CD4-positive, alpha-beta T cell treated with Interleukin-17A for 4 hours (primary cell): ENCODE measurements around the gene ZDHHC14.

ENCODE experiments used
- DNase-seq: peaks from one replicate; pipeline ENCODE4 v3.0.0-alpha.2; 2020; ENCODE audit warnings: mixed read lengths

Gene ZDHHC14

DNA sequence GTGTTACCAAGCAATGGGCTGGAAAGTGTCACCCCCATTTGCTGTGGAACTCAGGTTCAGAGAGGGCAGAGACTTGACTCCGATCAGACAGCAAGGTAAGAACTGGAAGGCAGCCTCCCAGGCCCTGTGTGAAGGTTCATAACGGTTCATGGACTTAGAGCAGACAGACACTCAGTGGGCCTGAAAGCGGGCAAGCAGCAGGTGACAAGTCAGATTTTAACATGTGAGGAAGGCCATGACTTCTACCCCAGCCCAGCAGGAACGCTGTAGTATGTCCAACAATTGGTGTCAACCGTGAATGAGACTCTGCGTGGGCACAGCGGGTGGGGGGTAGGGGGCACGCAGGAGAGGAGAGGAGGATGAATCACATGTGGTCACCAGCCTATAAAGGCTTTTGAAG lies 224.5 kb downstream of the ZDHHC14 start:
- DNase-seq = no peak

- no peak for DNase-seq
Measured at GRCh38 chr6:157606516-157606915, 225.5 kb downstream of the ZDHHC14 start.

DNA sequence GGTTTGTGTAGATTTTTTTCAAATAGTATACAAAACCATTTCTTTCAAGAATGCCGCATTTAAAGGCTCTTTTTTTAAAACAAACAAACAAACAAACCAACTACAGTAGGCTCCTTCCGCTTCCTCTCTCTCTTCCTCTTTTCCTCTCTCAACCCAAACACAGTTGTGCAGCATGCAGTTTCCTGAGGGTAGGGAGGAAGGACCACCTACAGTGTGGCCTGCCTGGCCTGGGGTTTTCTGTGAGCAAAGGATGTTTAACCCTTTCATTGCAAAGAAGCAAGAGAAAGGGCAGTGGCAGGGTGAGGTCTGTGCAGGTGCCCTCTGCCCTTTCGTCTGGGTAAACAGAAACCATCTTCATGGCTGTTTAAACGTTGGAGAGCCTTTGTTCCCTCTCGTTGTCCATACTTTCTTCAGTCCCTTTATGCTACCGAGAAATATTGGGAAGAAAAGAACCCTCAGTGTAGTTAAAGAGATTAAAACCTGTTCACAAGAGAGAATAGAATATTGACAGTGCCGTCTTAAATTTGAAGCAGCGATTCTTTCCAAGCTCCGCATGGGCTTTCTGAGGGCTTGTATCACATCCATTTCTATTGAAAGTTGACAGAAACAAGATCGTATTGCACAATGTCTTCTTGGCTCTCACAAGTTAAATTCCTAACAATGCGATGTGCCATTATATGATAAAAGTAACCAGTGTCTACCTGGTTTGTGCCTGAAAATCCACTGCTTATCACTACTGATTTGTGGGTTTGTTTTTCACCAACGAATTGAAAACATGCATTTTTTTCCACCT lies 226.5 kb downstream of the ZDHHC14 start:
- no peak for DNase-seq

DNA sequence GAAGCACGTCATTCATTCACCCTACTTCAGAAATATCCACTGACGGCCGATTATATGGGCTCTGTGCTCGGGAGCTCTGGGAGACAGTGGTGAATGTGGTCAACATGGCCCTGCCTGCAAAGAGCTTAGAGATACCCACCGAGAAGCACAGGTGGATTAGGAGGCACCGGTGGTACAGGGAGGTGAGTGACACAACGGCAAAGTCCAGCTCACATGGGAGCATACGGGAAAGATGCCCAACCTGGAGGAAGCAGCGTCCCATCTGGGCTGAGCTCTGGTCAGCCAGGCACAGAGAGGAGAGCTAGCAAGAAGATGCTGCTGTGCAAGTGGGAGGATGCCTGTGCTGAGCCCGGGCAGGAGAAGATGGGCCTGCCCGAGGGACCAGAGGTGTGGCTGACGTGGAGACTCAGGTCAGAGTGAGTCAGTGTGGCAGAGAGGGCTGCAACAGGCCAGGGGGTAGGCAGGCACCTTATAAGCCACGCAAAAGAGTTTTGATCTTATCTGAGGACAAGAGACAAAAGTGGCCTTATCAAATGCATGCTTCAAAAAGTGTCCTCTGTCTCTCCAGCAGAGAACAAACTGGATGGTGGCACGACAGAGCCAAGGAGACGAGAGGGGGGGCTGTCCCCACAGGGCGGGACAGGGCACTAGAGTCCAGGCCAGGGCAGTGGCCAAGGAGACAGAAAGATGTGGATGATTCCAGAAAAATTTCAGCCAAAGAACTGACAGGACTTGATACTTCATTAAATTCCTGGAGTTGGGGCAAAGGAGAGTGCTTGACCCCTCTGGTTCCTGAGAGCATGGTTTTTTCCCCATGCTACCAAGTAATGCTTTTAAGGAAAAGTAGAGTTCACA lies 227.5 kb downstream of the ZDHHC14 start:
- no peak for DNase-seq

DNA sequence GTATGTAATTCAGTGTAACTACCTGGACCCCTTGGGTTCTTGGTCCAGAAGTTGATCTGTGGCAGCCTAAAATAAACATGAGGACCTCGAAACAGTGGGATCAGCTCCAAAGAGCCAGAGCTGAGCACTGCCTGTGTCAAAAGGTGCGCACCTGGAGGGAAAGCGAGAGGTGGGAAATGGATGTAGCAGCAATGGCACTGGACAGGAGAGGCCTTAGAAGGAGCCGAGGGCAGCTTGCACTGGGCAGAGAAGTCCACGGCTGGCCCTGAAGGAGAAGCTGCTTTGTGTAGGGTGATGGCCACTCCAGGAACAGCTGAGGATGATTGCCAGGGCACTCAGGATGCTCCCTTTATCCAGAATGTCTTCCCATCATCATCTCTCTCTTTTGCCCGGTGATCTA lies 228.1 kb downstream of the ZDHHC14 start:
- no peak for DNase-seq

DNA sequence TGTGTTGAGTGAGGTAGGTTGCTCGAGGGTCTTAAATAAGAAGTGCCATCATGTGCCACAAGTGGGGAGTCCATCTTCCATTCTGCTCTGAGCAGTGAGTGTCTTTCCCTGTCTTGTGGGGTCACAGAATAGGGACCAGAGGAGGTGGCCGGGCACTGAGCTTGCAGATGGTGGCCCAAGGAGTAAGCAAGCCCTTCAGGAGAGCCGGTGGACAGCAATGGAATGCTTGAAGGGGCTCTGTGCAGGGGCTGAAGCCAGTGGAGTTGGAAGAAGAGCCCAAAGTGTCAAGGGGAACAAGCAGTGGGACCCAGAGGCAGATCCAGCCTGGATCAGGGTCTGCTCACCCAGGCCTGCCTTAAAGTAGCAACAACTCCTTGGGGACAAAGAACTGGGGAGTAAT lies 228.6 kb downstream of the ZDHHC14 start:
- no peak for DNase-seq

GRCh38 chr6:157610451-157610999 lies 229.5 kb downstream of the ZDHHC14 start:
- no peak for DNase-seq

GRCh38 chr6:157611406-157611805 lies 230.4 kb downstream of the ZDHHC14 start:
- DNase-seq = no peak

- no peak for DNase-seq
Measured at GRCh38 chr6:157613011-157613522, 232.1 kb downstream of the ZDHHC14 start.

- DNase-seq = no peak
Measured at GRCh38 chr6:157614026-157614568, 233.1 kb downstream of the ZDHHC14 start.

- no peak for DNase-seq
Measured at GRCh38 chr6:157615420-157615769, 234.4 kb downstream of the ZDHHC14 start.

DNA sequence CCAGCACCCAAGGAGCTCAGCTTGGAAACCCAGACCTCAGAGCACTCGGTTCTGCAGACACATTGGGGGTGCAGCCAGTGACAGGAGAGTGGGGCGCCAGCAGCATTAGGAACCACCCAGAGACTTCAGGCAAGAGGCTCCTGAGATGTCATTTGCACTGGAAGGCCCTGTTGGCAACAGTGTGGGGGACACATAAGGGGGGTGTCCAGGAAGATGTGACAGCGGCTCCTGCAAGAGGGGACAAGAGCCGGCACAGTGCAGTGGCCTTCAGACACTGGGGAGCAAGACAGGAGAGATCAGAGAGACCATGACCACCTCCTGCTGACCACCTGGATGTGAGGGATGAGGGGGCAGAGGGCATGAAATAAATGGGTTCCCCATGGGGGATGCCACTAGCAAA lies 235.0 kb downstream of the ZDHHC14 start:
- no peak for DNase-seq

DNA sequence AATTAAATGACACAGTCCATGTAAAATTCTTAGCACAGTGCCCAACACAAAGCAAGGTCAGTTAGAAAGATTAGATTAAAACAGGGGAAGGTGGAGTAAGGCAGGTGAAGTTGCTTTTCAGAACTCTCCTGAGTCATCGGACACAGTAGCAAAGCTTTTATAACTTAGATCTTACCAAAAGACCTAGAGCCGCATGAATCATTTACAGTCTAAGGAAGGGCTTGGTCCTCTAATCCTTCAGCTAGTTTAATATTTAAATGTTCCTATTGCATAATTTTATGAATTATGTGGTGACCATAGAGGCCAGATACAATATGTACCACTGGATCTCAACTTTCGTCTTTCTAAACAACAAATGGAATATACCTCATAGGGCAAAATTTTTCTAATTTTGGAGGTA lies 240.0 kb downstream of the ZDHHC14 start:
- no peak for DNase-seq

DNA sequence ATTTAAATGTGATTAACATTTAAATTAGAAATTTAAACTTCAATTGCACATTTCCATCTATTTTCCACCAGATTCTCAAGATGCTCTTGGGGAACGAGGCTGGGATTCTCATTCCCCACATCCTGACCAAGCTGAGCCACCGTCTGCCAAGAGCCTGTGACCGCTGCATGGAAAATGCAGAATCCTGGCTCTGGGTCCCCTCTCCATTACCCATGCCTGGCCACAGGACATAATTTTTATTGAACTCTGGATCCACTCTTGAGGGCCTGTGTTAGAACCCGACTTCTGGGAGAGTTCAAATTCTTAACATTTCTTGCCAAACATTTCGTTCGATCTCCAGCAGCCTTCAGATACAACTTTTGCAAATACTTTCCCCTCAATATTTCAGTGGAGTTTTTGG lies 240.4 kb downstream of the ZDHHC14 start:
- DNase-seq = no peak

DNA sequence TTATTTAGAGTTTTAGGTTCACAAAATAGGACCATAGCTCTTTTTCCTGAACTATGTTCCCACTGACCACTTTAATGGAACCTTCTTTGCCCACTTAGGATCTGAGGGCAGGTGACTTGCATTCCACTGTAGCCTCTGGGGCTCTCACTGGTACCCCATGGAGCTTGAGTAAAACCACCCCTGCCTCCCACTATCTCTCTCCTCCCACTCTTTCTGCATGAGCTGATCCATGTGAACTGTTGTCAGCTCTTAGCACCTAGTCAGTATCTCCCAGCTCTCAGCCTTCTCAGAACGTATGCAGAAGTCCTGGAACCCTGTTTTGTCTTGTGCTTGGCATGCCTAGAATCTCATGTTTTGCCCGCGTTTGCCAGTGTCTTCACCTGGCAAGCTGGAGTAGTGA lies 241.4 kb downstream of the ZDHHC14 start:
- no peak for DNase-seq

DNA sequence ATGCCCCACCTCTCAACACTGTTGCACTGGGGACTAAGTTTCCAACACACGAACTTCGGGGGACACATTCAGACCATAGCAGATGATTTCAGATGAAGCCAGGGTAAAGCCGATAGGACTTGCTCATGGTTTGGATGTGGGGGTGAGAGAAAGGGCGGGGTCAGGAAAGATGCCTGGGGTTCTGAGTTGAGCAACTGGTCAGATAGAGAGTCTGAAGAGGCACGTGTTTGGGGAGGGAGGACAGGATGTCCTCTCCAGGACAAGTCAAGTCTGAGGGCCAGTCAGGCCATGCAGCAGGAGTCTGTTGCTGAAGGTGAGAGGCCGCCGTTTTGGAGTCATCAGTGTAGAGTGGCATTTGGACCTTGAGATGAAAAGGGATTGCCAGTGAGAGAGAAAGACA lies 244.1 kb downstream of the ZDHHC14 start:
- no peak for DNase-seq

GRCh38 chr6:157625764-157626163 lies 244.8 kb downstream of the ZDHHC14 start:
- DNase-seq = no peak

GRCh38 chr6:157627195-157627966 lies 246.4 kb downstream of the ZDHHC14 start:
- DNase-seq = no peak

- DNase-seq = no peak
Measured at GRCh38 chr6:157628463-157628862, 247.5 kb downstream of the ZDHHC14 start.

DNA sequence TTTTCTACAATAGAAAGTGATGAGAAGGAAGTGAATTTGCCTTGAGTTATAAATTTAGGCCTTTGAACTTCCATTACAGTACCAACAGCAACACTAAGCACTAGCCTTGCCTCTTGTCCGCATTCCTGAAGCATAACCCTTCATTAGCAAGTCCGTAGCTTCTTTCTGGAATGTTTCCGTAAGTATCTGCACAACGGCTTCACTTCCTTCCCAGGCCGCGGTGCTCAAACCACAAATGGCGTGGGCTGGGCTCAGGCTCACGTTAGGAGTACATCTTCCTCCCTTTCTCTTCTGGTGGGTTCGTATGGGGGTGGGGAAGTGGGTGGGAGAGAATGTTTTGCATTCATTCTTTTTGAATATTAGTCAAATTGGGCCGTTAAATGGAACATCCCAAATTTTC lies 248.2 kb downstream of the ZDHHC14 start:
- DNase-seq = peak; percentile 11

- DNase-seq = no peak
Measured at GRCh38 chr6:157630463-157631080, 249.6 kb downstream of the ZDHHC14 start.

DNA sequence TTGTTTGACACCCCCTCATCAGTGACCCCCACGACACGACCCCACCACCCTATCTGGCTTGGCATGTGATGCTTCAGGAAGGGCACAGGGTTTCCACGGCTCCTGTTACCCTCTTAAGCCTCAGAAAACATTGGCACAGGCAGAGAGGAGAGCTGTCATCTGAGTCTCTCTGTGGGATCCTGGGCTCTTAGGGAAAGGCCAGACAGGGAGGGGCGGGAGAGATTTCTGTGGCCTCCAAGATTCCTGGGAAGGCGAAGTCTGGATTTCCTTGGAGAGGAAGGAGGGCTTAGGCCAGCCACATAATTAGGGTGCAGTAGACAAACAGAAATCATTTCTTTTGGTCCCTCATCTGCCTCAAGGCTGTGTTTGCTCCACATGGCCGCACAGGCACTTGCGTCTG lies 250.4 kb downstream of the ZDHHC14 start:
- no peak for DNase-seq
